ENCODE measurements around the gene FCRL6.
A peak's percentile ranks its signal among the peaks of the same experiment; 100 is the strongest.

The FCRL6 gene

GRCh38 chr1:159854116-159854692 lies 52.0 kb downstream of the FCRL6 start:
- Histone ChIP-seq H3K9me3 (ENCODE audit: insufficient read depth, low read depth, low read length) (no peaks in the 10 kb centered on the region), H3K9ac (ENCODE audit: low read depth, low read length) (peak overlapping the region; percentile 39; the same call in 1 of the 2 replicates), H3K36me3 (ENCODE audit: insufficient read depth, low read length) (no peaks in the 10 kb centered on the region), H3K4me1 (ENCODE audit: insufficient read depth, low read length) (peaks cover 5% of the 10 kb centered on the region; the same call in 1 of the 2 replicates), H3K27me3 (ENCODE audit: insufficient read depth, low read length) (peaks cover 48% of the 10 kb centered on the region), H3K4me3 (ENCODE audit: low read length) (peak overlapping the region; percentile 66), H3K27ac (ENCODE audit: low read depth, low read length) (no peak overlapping the region)
- under 1% methylated on average over 31 of the region's 31 CpGs for WGBS

GRCh38 chr1:159854693-159855192 lies 52.6 kb downstream of the FCRL6 start:
- H3K27me3 ChIP-seq (ENCODE audit: insufficient read depth, low read length) = peaks cover 48% of the 10 kb centered on the region
- no peaks in the 10 kb centered on the region for H3K36me3 ChIP-seq (ENCODE audit: insufficient read depth, low read length)
- no peaks in the 10 kb centered on the region for H3K9me3 ChIP-seq (ENCODE audit: insufficient read depth, low read depth, low read length)
- WGBS = 1% methylated on average over 59 of the region's 59 CpGs
- H3K4me1 ChIP-seq (ENCODE audit: insufficient read depth, low read length) = peaks cover 5% of the 10 kb centered on the region; the same call in 1 of the 2 replicates
- peak overlapping the region; percentile 39; the same call in 1 of the 2 replicates for H3K9ac ChIP-seq (ENCODE audit: low read depth, low read length)
- peak overlapping the region; percentile 66 for H3K4me3 ChIP-seq (ENCODE audit: low read length)
- H3K27ac ChIP-seq (ENCODE audit: low read depth, low read length) = no peak overlapping the region

- Histone ChIP-seq H3K4me3 (ENCODE audit: low read length) (no peak overlapping the region), H3K9me3 (ENCODE audit: insufficient read depth, low read depth, low read length) (no peaks in the 10 kb centered on the region), H3K9ac (ENCODE audit: low read depth, low read length) (no peak overlapping the region), H3K36me3 (ENCODE audit: insufficient read depth, low read length) (no peaks in the 10 kb centered on the region), H3K4me1 (ENCODE audit: insufficient read depth, low read length) (peaks cover 5% of the 10 kb centered on the region; the same call in 1 of the 2 replicates), H3K27ac (ENCODE audit: low read depth, low read length) (no peak overlapping the region), H3K27me3 (ENCODE audit: insufficient read depth, low read length) (peaks cover 48% of the 10 kb centered on the region)
- WGBS = 93% methylated on average over 34 of the region's 34 CpGs
Observed at GRCh38 chr1:159855709-159856108, 53.5 kb downstream of the FCRL6 start.

DNA sequence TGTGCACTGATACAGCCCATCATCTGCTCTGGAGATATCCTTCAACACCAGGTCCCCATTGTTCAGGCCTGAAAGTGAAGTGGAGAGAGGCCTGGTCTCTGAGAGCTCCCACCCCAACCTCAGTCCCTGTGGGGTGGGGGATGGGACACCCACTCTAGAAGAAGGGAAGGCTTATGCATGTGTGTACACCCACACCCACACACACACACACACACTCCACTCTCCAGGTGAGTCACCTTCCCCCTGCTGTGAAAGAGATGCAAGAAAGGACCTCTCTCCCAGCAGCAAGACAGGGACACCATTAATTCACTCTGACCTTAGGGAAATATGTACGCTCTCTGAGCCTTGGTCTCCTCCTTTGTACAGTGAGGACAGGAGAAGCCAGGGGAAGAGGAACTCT lies 54.4 kb downstream of the FCRL6 start:
- WGBS = 100% methylated on average over 1 of the region's 1 CpG
- H3K4me3 ChIP-seq (ENCODE audit: low read length) = no peak overlapping the region
- peaks cover 5% of the 10 kb centered on the region; the same call in 1 of the 2 replicates for H3K4me1 ChIP-seq (ENCODE audit: insufficient read depth, low read length)
- no peaks in the 10 kb centered on the region for H3K9me3 ChIP-seq (ENCODE audit: insufficient read depth, low read depth, low read length)
- H3K36me3 ChIP-seq (ENCODE audit: insufficient read depth, low read length) = no peaks in the 10 kb centered on the region
- H3K27me3 ChIP-seq (ENCODE audit: insufficient read depth, low read length) = peaks cover 48% of the 10 kb centered on the region
- H3K9ac ChIP-seq (ENCODE audit: low read depth, low read length) = no peak overlapping the region
- no peak overlapping the region for H3K27ac ChIP-seq (ENCODE audit: low read depth, low read length)

- no peak overlapping the region for H3K27ac ChIP-seq (ENCODE audit: low read depth, low read length)
- H3K9me3 ChIP-seq (ENCODE audit: insufficient read depth, low read depth, low read length) = no peaks in the 10 kb centered on the region
- no peaks in the 10 kb centered on the region for H3K36me3 ChIP-seq (ENCODE audit: insufficient read depth, low read length)
- H3K9ac ChIP-seq (ENCODE audit: low read depth, low read length) = no peak overlapping the region
- WGBS = 90% methylated on average over 6 of the region's 6 CpGs
- peaks cover 41% of the 10 kb centered on the region for H3K27me3 ChIP-seq (ENCODE audit: insufficient read depth, low read length)
- H3K4me3 ChIP-seq (ENCODE audit: low read length) = no peak overlapping the region
- peaks cover 5% of the 10 kb centered on the region; the same call in 1 of the 2 replicates for H3K4me1 ChIP-seq (ENCODE audit: insufficient read depth, low read length)
Observed at GRCh38 chr1:159857889-159858288, 55.7 kb downstream of the FCRL6 start.

DNA sequence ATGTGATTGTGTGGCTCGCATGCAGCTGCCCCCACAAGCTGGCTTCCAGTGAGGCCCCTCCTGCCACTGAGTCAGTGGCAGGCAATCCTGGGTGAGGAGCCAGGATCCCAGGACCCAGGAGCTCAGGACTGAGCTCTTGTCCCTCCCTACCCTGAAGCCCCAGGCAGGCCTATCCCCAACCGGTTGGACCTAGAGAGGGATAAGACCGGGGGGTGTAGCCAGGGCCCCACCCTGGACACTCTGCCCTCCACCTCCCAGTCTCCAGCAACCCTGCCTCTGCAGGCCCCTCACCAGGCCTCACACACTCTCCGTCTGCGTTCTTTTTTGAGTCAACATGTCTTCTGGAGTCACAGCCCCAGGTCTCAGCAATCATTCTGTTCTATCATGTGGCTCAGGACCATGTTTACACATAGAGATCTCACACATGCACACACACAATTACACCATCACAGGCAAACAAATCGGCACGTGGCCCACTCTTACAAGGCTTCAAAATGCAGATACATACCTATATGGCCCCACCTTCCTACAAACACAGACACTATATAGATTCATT lies 57.7 kb downstream of the FCRL6 start:
- no peaks in the 10 kb centered on the region for H3K4me1 ChIP-seq (ENCODE audit: insufficient read depth, low read length)

DNA sequence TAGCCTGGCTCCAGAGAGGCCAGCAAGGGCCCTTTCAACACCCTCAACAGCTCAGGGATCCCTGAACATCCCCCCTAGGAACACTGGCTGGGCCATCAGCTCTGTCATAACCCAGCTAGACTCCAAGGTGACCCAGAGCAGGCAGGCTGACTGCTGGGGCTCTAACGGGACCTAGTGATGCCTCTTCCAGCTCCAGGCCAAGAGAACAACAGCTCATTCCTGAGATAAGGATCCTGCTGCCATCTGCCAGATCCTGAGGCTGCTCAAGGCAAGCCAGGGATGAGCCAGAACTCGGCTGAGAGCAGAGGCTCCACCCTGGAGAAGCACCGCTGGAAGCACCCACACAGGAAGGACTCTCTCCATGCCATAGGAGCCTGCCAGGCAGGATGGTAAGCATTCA lies 58.3 kb downstream of the FCRL6 start:
- Histone ChIP-seq H3K27ac (ENCODE audit: low read depth, low read length) (no peak overlapping the region), H3K27me3 (ENCODE audit: insufficient read depth, low read length) (peaks cover 16% of the 10 kb centered on the region), H3K36me3 (ENCODE audit: insufficient read depth, low read length) (no peaks in the 10 kb centered on the region), H3K9ac (ENCODE audit: low read depth, low read length) (no peak overlapping the region), H3K4me1 (ENCODE audit: insufficient read depth, low read length) (no peaks in the 10 kb centered on the region), H3K4me3 (ENCODE audit: low read length) (no peak overlapping the region), H3K9me3 (ENCODE audit: insufficient read depth, low read depth, low read length) (no peaks in the 10 kb centered on the region)
- 76% methylated on average over 3 of the region's 3 CpGs for WGBS

More for the DNA sequence above, 57.7 kb downstream of the FCRL6 start:
- H3K27ac ChIP-seq (ENCODE audit: low read depth, low read length) = no peak overlapping the region
- 91% methylated on average over 7 of the region's 7 CpGs for WGBS
- H3K36me3 ChIP-seq (ENCODE audit: insufficient read depth, low read length) = no peaks in the 10 kb centered on the region
- no peaks in the 10 kb centered on the region for H3K9me3 ChIP-seq (ENCODE audit: insufficient read depth, low read depth, low read length)
- H3K27me3 ChIP-seq (ENCODE audit: insufficient read depth, low read length) = peaks cover 22% of the 10 kb centered on the region
- H3K4me3 ChIP-seq (ENCODE audit: low read length) = no peak overlapping the region
- H3K9ac ChIP-seq (ENCODE audit: low read depth, low read length) = no peak overlapping the region

DNA sequence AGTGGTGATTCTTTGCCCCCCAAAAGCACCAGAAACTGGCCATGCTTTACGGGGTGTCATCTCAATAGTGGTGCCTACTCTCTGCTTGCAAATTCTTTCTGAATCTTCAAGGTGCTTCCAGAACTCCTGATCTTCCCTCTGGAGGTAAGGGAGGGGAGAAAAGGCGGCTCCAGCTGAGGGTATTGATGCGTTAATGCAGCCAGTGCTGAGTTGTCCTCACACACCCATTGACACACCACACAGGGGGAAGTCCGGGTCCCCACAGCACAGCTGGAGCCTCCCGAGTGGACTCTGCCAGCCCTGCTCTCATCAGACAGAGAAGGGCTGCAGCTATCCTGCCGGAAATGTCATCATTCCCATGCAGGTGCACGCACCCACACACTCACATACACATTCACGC lies 59.1 kb downstream of the FCRL6 start:
- H3K4me1 ChIP-seq (ENCODE audit: insufficient read depth, low read length) = no peaks in the 10 kb centered on the region; the same call in 1 of the 2 replicates
- no peaks in the 10 kb centered on the region for H3K9me3 ChIP-seq (ENCODE audit: insufficient read depth, low read depth, low read length)
- no peak overlapping the region for H3K4me3 ChIP-seq (ENCODE audit: low read length)
- H3K9ac ChIP-seq (ENCODE audit: low read depth, low read length) = no peak overlapping the region
- peaks cover 8% of the 10 kb centered on the region for H3K27me3 ChIP-seq (ENCODE audit: insufficient read depth, low read length)
- no peak overlapping the region for H3K27ac ChIP-seq (ENCODE audit: low read depth, low read length)
- 73% methylated on average over 8 of the region's 8 CpGs for WGBS
- H3K36me3 ChIP-seq (ENCODE audit: insufficient read depth, low read length) = no peaks in the 10 kb centered on the region

DNA sequence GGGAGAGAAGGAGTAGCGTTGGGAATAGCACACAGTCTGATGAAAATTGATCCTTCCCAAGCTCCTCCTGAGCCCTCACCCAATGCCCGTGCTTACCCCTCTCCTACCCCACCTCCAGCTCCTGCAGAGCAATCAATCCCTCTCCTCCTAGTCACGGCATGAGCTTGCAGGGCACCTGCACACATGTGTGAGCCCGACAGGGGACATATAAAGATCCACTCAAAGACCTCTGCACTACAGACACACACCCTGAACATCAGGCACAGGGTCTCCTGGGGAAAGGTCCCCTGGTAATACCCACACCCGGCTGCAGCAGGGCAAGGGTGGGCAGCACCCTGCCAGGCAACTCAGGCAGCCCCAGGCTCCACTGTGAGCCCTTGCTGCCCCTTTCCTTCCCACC lies 59.9 kb downstream of the FCRL6 start:
- no peak overlapping the region for H3K9ac ChIP-seq (ENCODE audit: low read depth, low read length)
- H3K27ac ChIP-seq (ENCODE audit: low read depth, low read length) = no peak overlapping the region
- H3K36me3 ChIP-seq (ENCODE audit: insufficient read depth, low read length) = no peaks in the 10 kb centered on the region
- H3K27me3 ChIP-seq (ENCODE audit: insufficient read depth, low read length) = 0 out of 2 replicates have a peak, but pooled peaks cover under 1% of the 10 kb centered on the region
- 73% methylated on average over 5 of the region's 5 CpGs for WGBS
- no peaks in the 10 kb centered on the region for H3K9me3 ChIP-seq (ENCODE audit: insufficient read depth, low read depth, low read length)
- no peak overlapping the region for H3K4me3 ChIP-seq (ENCODE audit: low read length)
- H3K4me1 ChIP-seq (ENCODE audit: insufficient read depth, low read length) = no peaks in the 10 kb centered on the region; the same call in 1 of the 2 replicates

DNA sequence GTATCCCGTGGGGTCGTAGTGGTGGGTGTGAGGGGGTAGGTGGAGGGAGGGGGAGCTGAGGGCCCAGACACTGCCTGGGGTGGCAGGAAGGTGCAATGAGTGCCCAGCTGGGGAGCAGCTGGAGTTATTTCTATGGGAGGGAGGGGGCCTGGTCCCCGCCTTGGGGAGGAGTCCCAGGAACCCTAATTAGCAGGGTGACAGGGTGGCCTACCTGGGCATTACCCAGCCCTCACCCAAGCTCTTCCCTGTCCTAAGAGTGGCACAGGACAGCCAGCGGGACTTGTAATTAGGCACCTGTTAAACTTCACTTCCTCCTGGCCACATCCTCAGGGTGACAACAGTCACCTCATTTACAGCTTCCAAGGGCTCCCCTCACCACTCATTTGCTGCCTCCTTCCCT lies 60.4 kb downstream of the FCRL6 start, which contains the start of gene VSIG8:
Gene VSIG8, minus strand, starts transcription at position 101 of the 400 bp plus-strand sequence. CDS start 136 bp downstream, outside the sequence.
- H3K36me3 ChIP-seq (ENCODE audit: insufficient read depth, low read length) = no peaks in the 10 kb centered on the region
- no peak within 1 kb of the TSS for H3K4me3 ChIP-seq (ENCODE audit: low read length)
- no peak within 1 kb of the TSS for H3K27ac ChIP-seq (ENCODE audit: low read depth, low read length)
- 85% methylated on average over 4 of the region's 4 CpGs for WGBS
- H3K4me1 ChIP-seq (ENCODE audit: insufficient read depth, low read length) = no peaks in the 10 kb centered on the region; the same call in 1 of the 2 replicates
- H3K27me3 ChIP-seq (ENCODE audit: insufficient read depth, low read length) = no peaks in the 10 kb centered on the region
- H3K9me3 ChIP-seq (ENCODE audit: insufficient read depth, low read depth, low read length) = no peaks in the 10 kb centered on the region
- no peak within 1 kb of the TSS for H3K9ac ChIP-seq (ENCODE audit: low read depth, low read length)

GRCh38 chr1:159864262-159864661 lies 62.1 kb downstream of the FCRL6 start:
- WGBS = 94% methylated on average over 2 of the region's 2 CpGs
- no peaks in the 10 kb centered on the region for H3K9me3 ChIP-seq (ENCODE audit: insufficient read depth, low read depth, low read length)

More at GRCh38 chr1:159864262-159864661, 62.1 kb downstream of the FCRL6 start:
- H3K27me3 ChIP-seq (ENCODE audit: insufficient read depth, low read length) = no peaks in the 10 kb centered on the region
- no peak overlapping the region for H3K4me3 ChIP-seq (ENCODE audit: low read length)
- no peak overlapping the region for H3K9ac ChIP-seq (ENCODE audit: low read depth, low read length)
- no peaks in the 10 kb centered on the region for H3K36me3 ChIP-seq (ENCODE audit: insufficient read depth, low read length)
- H3K4me1 ChIP-seq (ENCODE audit: insufficient read depth, low read length) = no peaks in the 10 kb centered on the region; the same call in 1 of the 2 replicates
- no peak overlapping the region for H3K27ac ChIP-seq (ENCODE audit: low read depth, low read length)
